HEK293T (cell line): ENCODE data around the gene CASQ2.

Source experiments
- ARNT ChIP-seq: fragments of 450-650 bp; IDR thresholded peaks from 2 replicates; pipeline ENCODE4 v1.6.1; 2017; ENCODE audit warnings: mild to moderate bottlenecking
- BHLHE40 ChIP-seq: fragments of 450-650 bp; IDR thresholded peaks from 2 replicates; pipeline ENCODE4 v1.6.1; 2016; ENCODE audit warnings: mild to moderate bottlenecking, moderate library complexity, borderline replicate concordance
- CTBP1 ChIP-seq: fragments of 450-650 bp; IDR thresholded peaks from 2 replicates; pipeline ENCODE4 v1.6.1; 2016; ENCODE audit warnings: borderline replicate concordance
- ELF4 ChIP-seq: fragments of 450-650 bp; IDR thresholded peaks from 2 replicates; pipeline ENCODE4 v1.6.1; 2017; ENCODE audit warnings: antibody characterized with exemption
- FOXA1 ChIP-seq: fragments of 450-650 bp; IDR thresholded peaks from 2 replicates; pipeline ENCODE4 v1.6.1; 2016; ENCODE audit warnings: mild to moderate bottlenecking
- FOXK2 ChIP-seq: fragments of 450-650 bp; IDR thresholded peaks from 2 replicates; pipeline ENCODE4 v1.6.1; 2016; ENCODE audit warnings: mild to moderate bottlenecking
- FOXM1 ChIP-seq: fragments of 450-650 bp; IDR thresholded peaks from 2 replicates; pipeline ENCODE4 v1.6.1; 2017; ENCODE audit warnings: mild to moderate bottlenecking, borderline replicate concordance
- HDGF ChIP-seq: fragments of 450-650 bp; IDR thresholded peaks from 2 replicates; pipeline ENCODE4 v1.6.1; 2017; ENCODE audit warnings: antibody characterized with exemption, borderline replicate concordance
- NFRKB ChIP-seq: fragments of 450-650 bp; IDR thresholded peaks from 2 replicates; pipeline ENCODE4 v1.6.1; 2016; ENCODE audit warnings: mild to moderate bottlenecking, moderate library complexity
- SP1 ChIP-seq: fragments of 450-650 bp; IDR thresholded peaks from 2 replicates; pipeline ENCODE4 v1.6.1; 2017
- ZNF384 ChIP-seq: fragments of 450-650 bp; IDR thresholded peaks from 2 replicates; pipeline ENCODE4 v1.6.1; 2016

GRCh38 chr1:115670476-115671175, 97.9 kb downstream of the CASQ2 start:
- TF ChIP-seq FOXA1 (no peak), BHLHE40 (no peak), FOXK2 (no peak), ARNT (no peak), SP1 (no peak), HDGF (no peak), ELF4 (no peak), CTBP1 (no peak), NFRKB (no peak), FOXM1 (no peak), ZNF384 (no peak)
